ENCODE results near the gene CLASP1.

Gene CLASP1

GRCh38 chr2:121506621-121507020 lies 142.6 kb downstream of the CLASP1 start:
- no peak for TF ChIP-seq CTCF (IDR thresholded peaks at IDR 0.05; ENCODE audit: control insufficient read depth, extremely low read depth, insufficient read depth)
- DNase-seq (ENCODE audit: low read depth), result no peak

GRCh38 chr2:121505986-121506586 lies 143.2 kb downstream of the CLASP1 start:
- no peak for TF ChIP-seq CTCF (IDR thresholded peaks at IDR 0.05; ENCODE audit: control insufficient read depth, extremely low read depth, insufficient read depth)
- no peak for DNase-seq (ENCODE audit: low read depth)
- no peak overlapping the region for H3K4me3 ChIP-seq (ENCODE audit: low read depth, low read length)

More at GRCh38 chr2:121506621-121507020, 142.6 kb downstream of the CLASP1 start:
- H3K4me3 ChIP-seq (ENCODE audit: low read depth, low read length), result no peak overlapping the region

- TF ChIP-seq CTCF (IDR thresholded peaks at IDR 0.05; ENCODE audit: control insufficient read depth, extremely low read depth, insufficient read depth), result no peak
- no peak overlapping the region for H3K4me3 ChIP-seq (ENCODE audit: low read depth, low read length)
- DNase-seq (ENCODE audit: low read depth), result no peak
Observed at GRCh38 chr2:121505005-121505404, 144.3 kb downstream of the CLASP1 start.

- TF ChIP-seq CTCF (IDR thresholded peaks at IDR 0.05; ENCODE audit: control insufficient read depth, extremely low read depth, insufficient read depth), result no peak
- DNase-seq (ENCODE audit: low read depth), result no peak
Observed at GRCh38 chr2:121504316-121504715, 144.9 kb downstream of the CLASP1 start.

GRCh38 chr2:121502781-121503180 lies 146.5 kb downstream of the CLASP1 start:
- no peak for TF ChIP-seq CTCF (IDR thresholded peaks at IDR 0.05; ENCODE audit: control insufficient read depth, extremely low read depth, insufficient read depth)
- DNase-seq (ENCODE audit: low read depth), result no peak
- no peak overlapping the region for H3K4me3 ChIP-seq (ENCODE audit: low read depth, low read length)

More at GRCh38 chr2:121504316-121504715, 144.9 kb downstream of the CLASP1 start:
- H3K4me3 ChIP-seq (ENCODE audit: low read depth, low read length), result no peak overlapping the region

GRCh38 chr2:121502246-121502645 lies 147.0 kb downstream of the CLASP1 start:
- DNase-seq (ENCODE audit: low read depth), result no peak
- no peak for TF ChIP-seq CTCF (IDR thresholded peaks at IDR 0.05; ENCODE audit: control insufficient read depth, extremely low read depth, insufficient read depth)
- no peak overlapping the region for H3K4me3 ChIP-seq (ENCODE audit: low read depth, low read length)

GRCh38 chr2:121501554-121501953 lies 147.7 kb downstream of the CLASP1 start:
- H3K4me3 ChIP-seq (ENCODE audit: low read depth, low read length), result no peak overlapping the region
- TF ChIP-seq CTCF (IDR thresholded peaks at IDR 0.05; ENCODE audit: control insufficient read depth, extremely low read depth, insufficient read depth), result no peak
- DNase-seq (ENCODE audit: low read depth), result no peak

Measured in LNCaP clone FGC (cell line).